GM21786 (cell line): ENCODE data around the gene ENO2.

Source experiments
- ATAC-seq: cut with Tn5 transposase; IDR thresholded peaks from one replicate; pipeline ENCODE4 v1.9.1; 2021; ENCODE audit not compliant: unreplicated experiment

ENO2 gene

GRCh38 chr12:6929466-6930452, 15.4 kb downstream of the ENO2 start:
- ATAC-seq = no peak

- no peak for ATAC-seq
These were observed 18.4 kb downstream of the ENO2 start for GRCh38 chr12:6932766-6933165.

- ATAC-seq = no peak
These were observed 19.7 kb downstream of the ENO2 start for GRCh38 chr12:6934110-6934509.

- ATAC-seq = no peak
These were observed 21.2 kb downstream of the ENO2 start for GRCh38 chr12:6935371-6936193.

- no peak for ATAC-seq
These were observed 21.8 kb downstream of the ENO2 start for GRCh38 chr12:6936194-6936635.

DNA sequence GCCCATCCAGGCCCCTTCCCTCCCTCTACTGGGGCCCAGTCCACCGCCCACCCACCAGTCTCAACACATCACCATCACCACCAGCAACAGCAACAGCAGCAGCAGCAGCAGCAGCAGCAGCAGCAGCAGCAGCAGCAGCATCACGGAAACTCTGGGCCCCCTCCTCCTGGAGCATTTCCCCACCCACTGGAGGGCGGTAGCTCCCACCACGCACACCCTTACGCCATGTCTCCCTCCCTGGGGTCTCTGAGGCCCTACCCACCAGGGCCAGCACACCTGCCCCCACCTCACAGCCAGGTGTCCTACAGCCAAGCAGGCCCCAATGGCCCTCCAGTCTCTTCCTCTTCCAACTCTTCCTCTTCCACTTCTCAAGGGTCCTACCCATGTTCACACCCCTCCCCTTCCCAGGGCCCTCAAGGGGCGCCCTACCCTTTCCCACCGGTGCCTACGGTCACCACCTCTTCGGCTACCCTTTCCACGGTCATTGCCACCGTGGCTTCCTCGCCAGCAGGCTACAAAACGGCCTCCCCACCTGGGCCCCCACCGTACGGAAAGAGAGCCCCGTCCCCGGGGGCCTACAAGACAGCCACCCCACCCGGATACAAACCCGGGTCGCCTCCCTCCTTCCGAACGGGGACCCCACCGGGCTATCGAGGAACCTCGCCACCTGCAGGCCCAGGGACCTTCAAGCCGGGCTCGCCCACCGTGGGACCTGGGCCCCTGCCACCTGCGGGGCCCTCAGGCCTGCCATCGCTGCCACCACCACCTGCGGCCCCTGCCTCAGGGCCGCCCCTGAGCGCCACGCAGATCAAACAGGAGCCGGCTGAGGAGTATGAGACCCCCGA, 22.5 kb downstream of the ENO2 start:
- no peak for ATAC-seq

GRCh38 chr12:6937481-6938352, 23.3 kb downstream of the ENO2 start:
- peak; percentile 90 for ATAC-seq

DNA sequence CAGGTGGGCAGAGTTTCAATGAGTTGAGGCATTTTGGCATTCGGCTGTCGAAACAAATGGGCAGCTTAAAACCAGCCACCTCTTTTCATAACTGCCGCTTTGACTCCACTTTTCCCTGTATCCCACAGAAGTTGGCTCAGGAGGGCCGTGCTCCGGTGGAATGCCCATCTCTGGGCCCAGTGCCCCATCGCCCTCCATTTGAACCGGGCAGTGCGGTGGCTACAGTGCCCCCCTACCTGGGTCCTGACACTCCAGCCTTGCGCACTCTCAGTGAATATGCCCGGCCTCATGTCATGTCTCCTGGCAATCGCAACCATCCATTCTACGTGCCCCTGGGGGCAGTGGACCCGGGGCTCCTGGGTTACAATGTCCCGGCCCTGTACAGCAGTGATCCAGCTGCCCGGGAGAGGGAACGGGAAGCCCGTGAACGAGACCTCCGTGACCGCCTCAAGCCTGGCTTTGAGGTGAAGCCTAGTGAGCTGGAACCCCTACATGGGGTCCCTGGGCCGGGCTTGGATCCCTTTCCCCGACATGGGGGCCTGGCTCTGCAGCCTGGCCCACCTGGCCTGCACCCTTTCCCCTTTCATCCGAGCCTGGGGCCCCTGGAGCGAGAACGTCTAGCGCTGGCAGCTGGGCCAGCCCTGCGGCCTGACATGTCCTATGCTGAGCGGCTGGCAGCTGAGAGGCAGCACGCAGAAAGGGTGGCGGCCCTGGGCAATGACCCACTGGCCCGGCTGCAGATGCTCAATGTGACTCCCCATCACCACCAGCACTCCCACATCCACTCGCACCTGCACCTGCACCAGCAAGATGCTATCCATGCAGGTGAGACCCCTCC, 24.2 kb downstream of the ENO2 start:
- ATAC-seq = no peak

- no peak for ATAC-seq
These were observed 24.8 kb downstream of the ENO2 start for GRCh38 chr12:6939191-6939540.

GRCh38 chr12:6941267-6941666, 26.9 kb downstream of the ENO2 start:
- ATAC-seq = no peak

- ATAC-seq = no peak
These were observed 27.4 kb downstream of the ENO2 start for GRCh38 chr12:6941782-6942181.

- ATAC-seq = no peak
These were observed 27.9 kb downstream of the ENO2 start for GRCh38 chr12:6942331-6942665.

GRCh38 chr12:6943389-6943721, 29.0 kb downstream of the ENO2 start:
- ATAC-seq = peak; percentile 25

DNA sequence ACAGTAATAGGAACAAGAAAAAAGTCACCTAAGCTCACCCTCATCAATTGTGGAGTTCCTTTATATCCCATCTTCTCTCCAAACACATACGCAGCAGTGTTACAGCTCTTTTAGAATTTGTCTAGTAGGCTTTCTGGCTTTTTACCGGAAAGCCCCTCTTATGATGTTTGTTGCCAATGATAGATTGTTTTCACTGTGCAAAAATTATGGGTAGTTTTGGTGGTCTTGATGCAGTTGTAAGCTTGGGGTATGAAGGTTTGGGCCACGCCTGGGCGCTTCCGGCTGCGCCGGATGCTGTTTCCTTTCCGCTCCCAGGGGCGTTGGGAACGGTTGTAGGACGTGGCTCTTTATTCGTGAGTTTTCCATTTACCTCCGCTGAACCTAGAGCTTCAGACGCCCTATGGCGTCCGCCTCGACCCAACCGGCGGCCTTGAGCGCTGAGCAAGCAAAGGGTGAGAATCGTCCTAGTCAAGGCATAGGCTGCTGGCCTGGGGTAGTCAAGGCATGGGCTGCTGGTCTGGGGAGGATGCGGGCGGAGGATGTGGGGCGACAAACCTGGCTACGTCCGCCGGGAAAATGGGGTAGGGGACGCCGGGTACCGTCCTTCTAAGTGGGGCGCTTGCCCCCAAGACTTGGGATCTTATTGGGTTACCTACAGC, 29.5 kb downstream of the ENO2 start, which contains the start of the genes C12orf57 and RNU7-1:
C12orf57 (plus strand) TSS at position 301 of the 659 bp plus-strand sequence; CDS start at position 401, 100 bp downstream.
RNU7-1 (plus strand) TSS at position 95 of the 659 bp plus-strand sequence.
- peak; percentile 25 for ATAC-seq

GRCh38 chr12:6944381-6945186, 30.2 kb downstream of the ENO2 start:
- ATAC-seq = peak; percentile 36

DNA sequence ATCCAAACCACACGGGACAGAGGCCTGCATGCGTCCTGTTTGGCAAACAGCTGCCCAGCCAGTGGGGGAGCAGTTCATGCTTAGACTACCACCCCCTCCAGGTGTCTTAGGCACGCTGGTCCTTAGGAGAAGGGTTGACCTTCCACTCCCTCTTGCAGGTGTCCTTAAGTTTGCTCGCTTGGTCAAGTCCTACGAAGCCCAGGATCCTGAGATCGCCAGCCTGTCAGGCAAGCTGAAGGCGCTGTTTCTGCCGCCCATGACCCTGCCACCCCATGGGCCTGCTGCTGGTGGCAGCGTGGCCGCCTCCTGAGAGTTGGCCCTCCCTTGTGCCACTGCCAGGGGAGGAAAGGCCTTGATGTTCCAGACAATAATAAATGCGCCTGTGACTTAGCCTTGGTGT, 31.2 kb downstream of the ENO2 start:
- ATAC-seq = no peak

DNA sequence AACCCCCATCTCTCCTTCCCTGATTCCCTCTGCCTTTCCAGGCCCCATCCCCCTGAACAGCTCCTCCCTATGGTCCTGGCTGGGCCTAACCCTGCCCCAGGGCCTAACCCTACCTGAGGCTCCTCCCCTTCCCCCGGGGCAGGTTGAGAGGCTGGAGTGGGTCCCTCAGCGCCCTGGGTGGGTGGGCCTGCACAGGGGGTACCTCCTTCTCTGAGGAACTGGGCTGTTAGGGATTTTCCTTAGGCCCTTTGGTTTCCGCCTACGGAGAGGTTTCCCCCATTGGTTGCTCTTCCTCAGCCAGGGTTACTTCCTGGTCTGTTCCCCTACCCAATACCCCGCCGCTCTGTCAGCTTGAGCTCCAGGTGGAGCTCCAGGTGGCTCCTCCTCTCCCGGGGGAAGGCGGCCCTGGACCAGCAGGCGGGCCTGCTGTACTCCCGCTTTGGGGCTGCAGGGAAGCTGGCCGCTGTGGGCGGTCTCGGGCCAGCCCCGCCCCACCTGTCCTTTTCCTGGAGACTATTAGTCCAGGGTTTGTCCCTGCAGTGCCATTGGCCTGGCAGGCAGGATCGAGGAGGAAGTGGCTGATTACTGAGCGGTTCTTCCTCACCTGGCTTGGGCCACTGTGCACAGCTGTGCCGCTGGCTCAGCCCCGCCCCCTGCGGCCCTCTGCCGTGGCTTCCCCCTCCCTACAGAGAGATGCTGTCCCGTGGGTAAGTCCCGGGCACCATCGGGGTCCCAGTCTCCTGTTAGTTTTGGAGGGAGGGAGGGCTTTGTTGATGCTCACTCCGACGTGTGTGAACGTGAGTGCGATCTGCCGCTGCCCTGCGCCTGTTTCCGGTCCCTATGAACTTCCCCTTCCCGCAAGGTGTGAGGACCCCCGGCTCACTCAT, 31.9 kb downstream of the ENO2 start:
- peak; percentile 23 for ATAC-seq
